Right kidney (tissue), 9 donors: ENCODE measurements around the gene VSNL1.

Experiments
- DNase-seq: peaks from one replicate; pipeline ENCODE4 v3.0.0-alpha.2; 2016
- long read RNA-seq, 8 donors: transcript quantifications; one replicate each; lab custom pipeline, GENCODE V29; 2026

VSNL1 gene
- long read RNA-seq, donor 1, partial matches to known transcripts = 0 of 2 reads
- long read RNA-seq, donor 1, other reads (novel, unspliced or antisense) = 0 of 2 reads
- long read RNA-seq, donor 2, partial matches to known transcripts = 0 of 1 reads
- long read RNA-seq, donor 2, other reads (novel, unspliced or antisense) = 0 of 1 reads
- long read RNA-seq, donor 3 = 0 reads
- long read RNA-seq, donor 4 = 0 reads
- long read RNA-seq, donor 5 = 0 reads
- long read RNA-seq, donor 6, partial matches to known transcripts = 0 of 2 reads
- long read RNA-seq, donor 6, other reads (novel, unspliced or antisense) = 0 of 2 reads
- long read RNA-seq, donor 7, partial matches to known transcripts = 0 of 3 reads
- long read RNA-seq, donor 7, other reads (novel, unspliced or antisense) = 0 of 3 reads
- long read RNA-seq, donor 8 = 0 reads

DNA sequence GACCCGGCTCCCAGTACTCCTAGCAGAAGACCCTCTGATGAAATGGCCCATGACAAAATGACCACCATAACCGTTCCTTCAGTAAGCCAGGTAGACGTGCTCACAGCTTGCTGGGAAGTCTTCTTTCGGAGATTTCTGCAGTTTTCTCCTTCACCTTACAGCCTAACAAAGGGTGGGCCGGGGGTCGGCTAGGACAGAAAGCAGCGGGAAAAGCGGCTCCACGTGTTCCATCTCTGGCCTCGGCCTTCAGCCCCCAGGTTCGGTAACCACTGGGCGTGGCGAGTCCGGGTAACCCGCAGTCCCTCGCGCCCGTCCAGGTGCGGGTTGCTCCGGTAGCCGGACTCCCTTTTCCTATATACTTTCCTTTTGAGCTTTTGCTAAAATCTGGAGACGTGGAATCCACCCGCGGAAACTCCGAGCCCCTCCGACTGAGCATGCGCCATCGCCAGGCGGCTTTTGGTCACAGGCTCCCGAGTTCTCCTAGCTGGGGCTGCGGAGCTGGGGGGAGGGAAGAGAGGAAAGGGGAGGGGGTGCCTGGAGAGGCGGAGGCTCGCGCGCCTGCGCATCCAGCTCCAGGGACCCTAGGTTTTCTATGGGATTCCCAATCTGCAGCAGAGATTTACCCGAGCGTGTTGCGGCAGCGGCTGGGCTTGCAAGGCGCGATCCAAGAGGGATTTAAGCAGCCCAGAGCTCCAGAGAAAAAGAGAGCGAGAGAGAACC, at the start of gene VSNL1:
VSNL1 (plus strand) TSS at position 604 of the 720 bp plus-strand sequence. CDS start 51,379 bp downstream, outside the sequence.
- DNase-seq = peak; percentile 89

DNA sequence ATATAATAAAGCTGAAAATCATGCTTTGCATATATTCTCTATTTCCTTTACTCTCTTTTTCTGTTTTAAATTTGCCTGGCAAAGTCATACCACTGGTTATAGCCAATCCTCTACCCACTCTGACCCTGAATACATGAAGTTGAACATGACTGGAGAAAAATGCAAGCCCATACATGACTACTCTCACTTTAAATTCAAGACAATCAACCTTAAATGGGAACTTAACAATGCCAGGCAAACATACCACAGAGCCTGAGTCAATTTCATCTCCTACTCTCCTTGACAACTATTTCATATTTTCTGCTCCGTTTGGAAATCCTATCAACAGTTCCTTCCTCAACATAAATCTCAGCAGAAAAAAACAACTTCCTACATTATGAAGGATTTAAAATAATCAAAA, 44.9 kb upstream of the VSNL1 start:
- DNase-seq = no peak

DNA sequence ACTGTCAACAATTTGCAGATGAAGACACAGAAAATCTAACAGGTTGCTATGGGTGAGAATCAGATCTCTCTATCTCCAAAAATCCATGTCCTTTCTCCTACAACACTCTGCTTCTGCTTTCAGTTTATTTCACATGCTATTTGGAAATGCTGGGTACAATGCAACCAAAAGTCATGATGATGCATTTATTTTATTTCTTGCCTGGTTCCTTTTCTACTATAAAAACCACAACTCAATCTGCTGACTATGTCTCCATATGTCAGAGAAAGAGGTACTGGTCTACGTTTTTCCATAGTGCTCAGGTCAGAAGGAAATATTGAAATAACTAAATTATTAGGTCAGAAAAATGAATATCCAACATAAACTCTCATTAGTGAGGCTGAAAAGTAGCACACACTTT, 42.8 kb upstream of the VSNL1 start:
- DNase-seq = no peak

DNA sequence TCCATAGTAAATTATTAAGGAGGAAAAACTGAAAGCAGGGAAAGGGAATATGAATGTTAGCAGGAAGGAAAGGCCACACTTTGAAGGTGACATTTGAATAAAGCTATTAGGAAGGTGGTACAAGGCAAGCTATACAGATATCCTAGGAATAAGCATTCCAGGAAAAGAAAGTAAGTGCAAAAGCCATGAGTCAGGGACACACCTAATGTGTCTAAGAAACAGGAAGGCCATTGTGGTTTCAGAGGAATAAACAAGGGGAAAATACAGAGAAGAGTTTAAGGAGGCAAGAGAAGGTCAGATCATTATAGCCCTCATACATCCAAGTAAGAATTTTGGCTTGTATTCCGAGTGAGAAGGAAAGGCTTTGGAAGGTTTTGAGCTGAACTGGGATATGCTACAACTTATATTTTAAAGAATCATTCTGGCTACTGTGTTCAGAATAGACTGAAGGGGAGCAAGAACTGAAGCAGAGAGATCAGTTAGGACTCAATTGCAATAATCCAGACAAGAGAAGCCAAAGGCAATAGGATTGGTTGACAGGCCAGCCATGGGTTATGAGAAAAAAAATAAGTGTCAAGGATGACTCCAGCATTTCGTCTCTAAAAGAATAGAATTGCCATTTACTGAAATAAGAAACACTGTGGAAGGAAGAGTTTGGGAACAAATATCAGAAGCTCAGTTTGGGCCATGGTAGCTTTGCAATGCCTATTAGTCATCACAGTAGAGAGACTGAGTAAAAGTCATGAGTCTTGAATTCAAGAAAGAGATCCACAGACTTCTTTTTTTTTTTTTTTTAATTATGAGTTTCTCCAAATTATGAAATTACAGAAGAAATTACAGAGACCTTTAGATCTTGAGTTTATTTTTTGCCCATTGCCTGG, 33.5 kb upstream of the VSNL1 start:
- DNase-seq = no peak

DNA sequence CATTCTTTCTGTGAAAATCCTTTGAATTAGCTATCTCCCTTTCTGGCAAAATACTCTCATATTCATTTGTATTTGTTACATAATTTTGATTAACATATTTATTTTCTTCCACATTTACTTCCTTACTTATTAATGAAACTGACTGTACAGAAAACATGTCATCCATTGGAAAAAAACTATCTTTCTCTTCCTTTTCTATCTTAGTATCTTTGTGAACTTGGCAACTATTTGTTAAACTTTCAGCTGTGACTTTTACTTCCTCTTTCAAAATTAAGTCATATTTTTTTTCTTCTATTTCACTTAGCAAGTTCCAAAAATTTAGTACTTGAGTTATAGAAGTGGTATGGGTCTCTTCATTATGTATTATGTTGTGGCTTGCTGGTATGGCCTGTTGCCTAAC, 24.8 kb upstream of the VSNL1 start:
- DNase-seq = no peak

DNA sequence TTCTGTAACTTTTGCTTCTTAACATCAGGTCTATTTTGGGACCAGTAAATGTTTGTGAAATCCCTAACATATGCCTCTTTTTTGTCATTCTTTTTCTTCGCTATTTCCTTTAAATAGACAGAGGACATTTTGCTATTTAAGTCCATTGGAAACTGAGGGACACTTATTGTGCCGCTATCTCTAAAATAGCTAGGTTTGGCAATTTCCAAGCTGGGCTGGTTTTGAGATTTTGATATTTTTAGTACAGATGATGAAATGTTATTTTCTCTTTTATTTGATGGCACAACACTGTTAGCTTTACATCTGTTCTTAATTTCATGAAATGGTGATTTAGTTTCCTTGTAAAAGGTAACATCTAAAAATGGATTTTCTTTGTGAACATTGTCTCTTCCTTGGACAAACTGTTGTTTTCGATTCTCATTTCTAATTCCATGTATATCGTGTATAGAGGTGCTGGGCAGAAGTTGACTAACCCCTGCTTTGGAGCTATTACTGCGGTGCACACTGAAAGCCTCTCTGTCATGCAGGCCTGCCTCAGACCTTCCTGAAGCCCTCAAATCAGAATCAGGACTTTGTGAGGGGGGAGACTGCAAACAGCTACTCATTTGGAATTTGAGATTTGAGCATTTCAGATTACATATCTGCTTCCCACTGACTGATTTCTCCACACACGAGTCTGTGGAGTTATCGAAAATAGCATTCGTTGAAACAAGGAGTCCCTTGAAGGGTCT, 22.9 kb upstream of the VSNL1 start:
- no peak for DNase-seq

DNA sequence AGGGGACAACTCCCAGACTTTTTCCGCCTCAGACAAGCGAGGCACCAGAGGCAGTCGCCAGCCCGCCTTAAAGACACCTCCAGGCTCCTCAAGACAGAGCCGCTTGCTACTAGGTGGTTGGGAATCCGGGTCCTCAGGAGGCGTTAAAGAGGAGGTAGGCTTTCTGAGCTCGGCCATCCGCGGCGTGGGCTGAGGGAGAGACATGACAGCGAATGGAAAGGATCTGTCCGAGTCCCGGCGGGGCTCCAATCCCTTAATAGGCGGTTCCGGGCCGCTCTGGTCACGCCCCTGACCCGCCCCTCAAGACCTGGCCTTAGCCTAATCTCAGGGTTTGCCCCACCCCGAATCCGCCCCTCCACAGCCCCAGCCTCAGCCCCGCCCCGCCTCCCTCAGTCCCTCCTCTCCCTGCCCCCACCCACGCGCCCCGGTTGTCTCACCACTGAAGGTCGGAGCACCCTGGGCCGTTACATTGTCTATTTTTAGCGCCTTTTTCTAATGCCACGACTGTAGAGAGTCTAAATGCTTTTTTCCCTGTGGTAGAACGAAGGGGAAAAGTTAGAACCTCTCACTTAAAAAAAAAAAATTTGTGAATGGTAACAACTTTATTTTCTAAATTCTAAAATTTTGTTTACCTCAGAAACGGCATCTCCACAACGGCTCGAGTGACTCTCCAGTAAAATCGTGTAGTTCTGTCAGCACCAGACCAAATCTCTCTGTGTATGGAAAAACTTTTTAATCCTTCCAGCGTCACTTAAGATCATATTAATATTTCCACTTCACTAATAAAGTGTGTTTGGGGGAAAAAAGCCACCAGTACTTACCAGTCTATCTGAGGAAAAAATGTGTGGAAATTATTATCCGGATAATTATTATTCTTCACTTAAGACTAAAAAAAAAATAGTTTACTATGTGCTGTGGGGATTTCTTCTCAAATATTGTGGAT, 22.0 kb upstream of the VSNL1 start, which contains the start of gene RAD51AP2:
RAD51AP2 (minus strand) TSS at position 229 of the 943 bp plus-strand sequence; CDS start at position 204, 25 bp downstream.
- DNase-seq = peak; percentile 69

DNA sequence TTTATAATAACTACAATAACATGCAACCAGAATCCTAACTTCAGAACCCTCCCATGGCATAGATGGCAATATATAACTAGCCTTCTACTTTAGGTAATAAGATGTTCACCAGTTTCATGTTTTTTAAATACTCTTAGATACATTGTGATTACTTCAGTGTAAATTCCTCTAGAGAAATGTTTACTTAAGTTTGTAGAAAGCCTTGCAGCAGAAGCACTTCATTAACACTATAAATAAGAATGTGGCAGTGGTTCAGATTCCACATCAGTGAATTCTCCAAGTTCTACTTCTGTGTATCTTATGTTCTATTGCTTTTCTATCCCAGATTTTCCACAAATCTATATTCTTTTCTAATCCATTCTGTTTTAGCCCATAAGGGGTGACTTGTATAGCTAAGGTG, 21.0 kb upstream of the VSNL1 start:
- DNase-seq = no peak

DNA sequence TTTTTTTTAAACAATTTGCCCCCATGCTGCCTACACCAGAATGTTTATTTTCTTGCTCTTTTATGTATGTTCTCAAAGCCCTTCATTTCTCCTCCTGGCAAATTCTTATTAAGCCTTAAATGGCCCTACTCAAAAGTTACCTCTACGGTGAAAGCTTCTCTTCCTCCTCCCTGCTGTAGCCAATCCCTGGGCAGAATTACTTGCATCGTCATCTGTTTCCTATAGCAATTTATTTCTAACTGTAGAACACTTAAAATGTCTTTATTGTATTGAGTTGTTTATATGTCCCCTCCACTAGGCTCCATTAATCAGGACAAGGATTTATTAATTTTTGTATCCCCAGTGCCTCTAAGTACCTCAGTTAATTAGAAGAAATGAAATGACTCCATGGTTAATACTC, 19.7 kb upstream of the VSNL1 start:
- no peak for DNase-seq

DNA sequence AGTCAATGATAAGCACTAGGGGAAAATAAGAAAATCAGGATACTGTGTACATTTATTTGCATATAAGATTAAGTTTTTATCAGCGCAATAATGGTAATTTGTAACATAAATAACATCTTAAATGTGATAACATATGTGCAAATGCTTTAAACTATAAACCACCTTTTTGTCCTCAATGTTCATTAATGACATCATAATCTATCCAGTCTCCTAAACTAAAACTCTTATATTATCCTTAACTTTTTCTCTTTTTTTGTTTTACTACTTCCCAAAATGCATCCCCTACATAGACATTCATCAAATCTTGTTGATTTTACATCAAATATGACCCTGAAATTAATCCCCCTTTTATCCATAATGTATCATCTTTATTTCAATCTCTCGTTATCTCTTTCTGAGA, 18.9 kb upstream of the VSNL1 start:
- DNase-seq = no peak

DNA sequence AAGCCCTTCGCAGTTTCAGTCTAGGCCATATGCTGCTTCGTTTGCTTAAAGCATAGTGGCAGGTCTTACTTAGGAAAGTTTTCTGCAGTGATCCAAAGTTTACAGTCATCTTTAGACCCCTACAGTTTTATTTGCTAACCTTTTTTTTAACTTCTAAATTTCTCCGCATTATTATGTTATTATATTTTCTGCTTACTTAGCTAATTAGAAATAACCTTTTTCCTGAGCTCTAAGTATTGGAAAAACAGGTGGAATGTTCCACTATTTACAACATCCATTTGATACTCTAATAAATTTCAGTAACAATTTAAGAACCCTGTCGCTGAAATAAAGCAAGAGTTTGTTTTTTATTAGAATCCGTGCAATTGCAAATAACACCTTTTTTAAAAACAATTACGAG, 18.2 kb upstream of the VSNL1 start:
- DNase-seq = no peak

DNA sequence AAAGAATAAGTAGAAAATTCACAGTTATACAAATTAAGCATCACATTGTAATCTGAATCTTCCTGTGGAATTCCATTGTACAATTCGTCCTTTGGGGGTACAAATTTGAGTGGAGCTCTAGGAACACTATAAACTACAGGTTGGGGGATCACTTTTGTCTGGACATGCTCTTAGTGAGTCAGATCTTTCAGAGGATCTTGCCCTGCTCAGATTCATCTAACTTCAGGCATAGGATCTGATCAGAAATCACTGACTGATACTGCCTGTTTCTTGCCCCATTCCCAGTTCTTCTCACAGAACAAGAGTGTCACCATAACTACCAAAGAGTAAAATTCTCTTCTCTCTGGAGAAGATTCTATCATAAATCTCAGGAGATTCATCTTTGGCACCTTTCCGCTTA, 10.7 kb upstream of the VSNL1 start:
- no peak for DNase-seq

DNA sequence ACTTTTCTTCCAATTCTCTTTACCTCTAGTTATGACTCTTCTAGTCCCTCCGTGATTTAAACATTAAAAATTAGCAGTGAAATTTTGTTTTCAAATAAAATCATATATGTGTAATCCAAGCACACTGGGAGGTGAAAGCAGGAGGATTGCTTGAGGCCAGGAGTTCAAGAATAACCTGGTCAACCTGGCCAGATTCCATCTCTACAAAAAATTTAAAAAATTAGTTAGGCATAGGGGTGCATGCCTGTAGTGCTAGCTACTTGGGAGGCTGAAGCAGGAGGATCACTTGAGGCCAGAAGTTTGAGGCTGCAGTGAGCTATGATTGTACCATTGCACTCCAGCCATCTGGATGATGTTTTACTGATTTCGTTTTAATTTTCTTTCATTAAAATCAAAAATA, 7.0 kb upstream of the VSNL1 start:
- no peak for DNase-seq

DNA sequence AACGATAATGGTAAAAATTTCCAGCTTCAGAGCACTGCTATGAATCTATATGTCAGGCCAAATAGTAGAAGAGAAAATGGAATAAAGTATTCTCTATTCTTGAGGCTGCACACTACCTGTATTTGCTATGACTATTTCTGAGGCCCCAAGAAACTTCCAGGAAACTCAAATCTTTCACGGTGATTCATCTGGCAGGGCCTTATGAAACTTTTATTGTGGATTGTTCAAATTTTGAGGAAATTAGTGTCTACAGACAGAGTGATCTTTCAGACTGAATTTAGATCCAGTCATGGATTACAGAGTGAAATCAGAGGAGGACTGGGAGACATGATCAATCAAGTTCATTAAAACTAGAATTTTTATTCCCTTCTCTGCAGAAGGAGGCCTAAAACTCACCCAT, 4.1 kb upstream of the VSNL1 start:
- DNase-seq = no peak

DNA sequence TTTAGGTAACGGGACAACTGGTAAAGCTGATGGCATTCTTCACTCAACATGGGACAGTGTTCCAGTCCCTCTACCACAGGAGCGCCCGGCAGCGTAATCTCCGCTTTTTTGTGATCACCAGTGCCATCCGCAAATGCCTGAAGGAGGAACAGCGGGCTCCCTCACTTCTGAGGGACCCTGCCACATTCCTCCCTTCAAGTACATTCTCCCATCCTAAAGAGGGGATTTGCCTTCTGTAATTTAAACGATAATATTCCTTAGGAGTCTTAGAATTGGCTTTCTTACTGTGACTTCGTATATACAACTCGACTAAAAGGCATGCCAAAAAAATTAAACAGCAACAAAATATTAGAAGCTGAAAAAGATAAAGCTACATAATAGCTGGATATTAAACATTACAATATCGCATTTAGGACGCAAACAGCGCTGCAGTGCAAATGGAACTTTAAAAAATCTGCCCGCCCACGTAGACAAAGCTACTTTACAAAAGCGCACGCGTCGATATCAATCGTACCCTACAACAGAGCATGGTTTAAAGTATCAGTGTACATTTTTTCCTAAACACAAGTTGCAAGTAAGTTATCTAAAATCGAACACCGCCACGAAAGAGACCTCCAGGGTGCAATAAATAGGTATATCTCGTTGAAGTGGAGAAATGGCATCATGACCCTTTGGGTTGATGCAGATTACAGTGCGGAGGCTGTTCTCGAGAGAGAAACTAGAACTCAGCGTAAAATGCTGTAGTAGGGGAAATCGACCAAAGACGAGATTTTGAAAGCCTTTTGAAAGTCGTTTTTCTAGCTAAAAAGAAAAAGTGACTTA, 2.3 kb upstream of the VSNL1 start:
- DNase-seq = peak; percentile 49

DNA sequence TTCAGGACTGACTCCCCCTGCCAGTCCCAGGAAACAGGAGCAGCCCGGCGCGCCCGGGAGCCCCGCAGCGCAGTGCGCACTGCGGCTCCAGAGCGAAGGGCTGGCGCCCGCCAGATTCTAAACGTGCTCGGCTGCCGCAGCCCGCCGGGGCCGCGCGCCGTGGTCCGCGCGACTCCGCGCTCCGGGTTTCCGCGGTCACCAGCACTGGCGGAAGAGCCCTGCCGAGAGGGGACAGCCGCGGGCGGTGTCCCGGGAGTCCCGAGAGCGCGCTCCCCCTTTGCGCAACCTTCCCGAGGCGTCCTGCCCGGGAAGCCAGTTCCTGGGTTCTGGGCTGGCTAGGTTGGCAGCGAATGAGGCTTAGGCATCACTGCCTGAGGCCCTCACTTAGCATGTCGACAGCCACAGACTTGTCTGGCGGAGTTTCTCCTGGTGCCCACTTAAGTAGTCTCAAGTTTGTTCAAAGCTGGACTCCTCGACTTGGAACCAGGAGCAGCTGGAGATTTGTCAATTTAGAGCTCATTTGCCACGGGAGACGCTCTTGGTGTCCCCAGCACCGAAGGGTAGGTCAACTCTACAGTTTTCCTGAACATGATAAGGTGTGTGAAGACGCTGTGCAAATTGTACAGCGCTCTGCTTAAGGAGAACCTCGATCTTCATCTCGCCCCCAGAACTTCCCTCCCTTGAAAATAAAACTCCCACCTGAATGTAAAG, 1.5 kb upstream of the VSNL1 start:
- peak; percentile 95 for DNase-seq

DNA sequence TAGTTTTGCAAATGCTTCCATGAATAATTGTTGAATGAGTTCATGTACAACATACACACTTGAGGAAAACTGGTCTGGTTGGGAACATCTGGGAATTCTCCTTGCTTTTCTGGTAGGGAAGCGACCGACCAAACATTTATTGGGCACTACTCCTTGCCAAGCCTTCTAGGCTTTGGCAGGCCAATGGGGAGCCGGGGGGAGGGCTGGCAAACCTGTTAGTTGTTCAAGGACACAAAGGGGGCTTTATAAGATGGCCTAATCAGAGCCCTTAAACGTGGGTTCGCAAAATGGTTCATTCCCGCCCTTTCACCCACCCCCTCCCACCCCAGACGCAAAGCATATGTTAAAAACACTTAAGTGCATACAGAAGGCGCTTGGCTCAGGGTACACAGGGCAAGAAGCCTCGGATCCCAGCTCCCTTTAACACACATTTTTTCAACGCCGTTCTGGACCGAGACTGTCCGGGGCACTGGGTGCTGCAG, 844 bp upstream of the VSNL1 start:
- DNase-seq = no peak

DNA sequence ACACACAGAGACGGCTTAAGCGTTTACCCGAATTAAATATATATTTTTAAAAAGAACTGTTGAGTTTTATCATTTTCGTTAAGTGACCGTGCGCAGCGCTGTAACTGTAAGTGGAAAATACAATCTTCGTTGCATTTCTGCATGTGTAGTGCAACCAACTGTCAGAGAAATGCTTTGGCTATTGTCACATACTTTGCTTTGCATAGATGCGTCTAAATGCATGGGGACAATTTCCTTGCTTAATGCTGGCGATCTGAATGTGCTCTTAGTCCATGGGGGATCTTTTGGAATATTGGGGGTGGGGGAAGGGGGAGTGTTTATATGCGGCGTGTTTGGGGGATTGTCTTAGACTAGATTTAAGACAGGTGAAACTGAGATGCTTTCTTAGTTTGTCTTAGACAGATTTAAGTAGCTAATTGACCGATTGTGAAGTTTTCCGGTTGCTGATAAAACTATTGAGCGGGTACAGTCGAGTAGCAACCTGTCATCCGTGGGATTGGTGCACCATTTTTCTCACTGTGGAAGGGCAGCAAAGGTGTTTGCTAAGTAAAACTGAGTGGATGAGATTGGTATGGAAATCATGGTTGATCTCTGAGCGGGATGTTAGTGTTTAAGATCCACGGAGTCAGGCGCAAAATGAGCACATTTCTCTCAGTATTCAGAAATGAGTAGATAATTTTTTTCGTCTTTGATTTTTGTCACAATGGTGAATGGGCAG, 476 bp downstream of the VSNL1 start:
- DNase-seq = no peak
